ENCODE measurements around the gene POU2AF1. TPM values are rescaled to one million over a fixed set of nuclear protein-coding genes. Genes with fewer than 3 reads are reported as not detected.

The POU2AF1 gene
- polyA plus RNA-seq, 3 donors, result 0.53 to 1.1 (median 0.88) TPM

GRCh38 chr11:111366560-111367410 is 12.3 kb downstream of the POU2AF1 start:
- DNase-seq (ENCODE audit: extremely low read depth in 1 of 11, low read depth in 9 of 11, low spot score in 4 of 11), result no peak

GRCh38 chr11:111365722-111366559 is 13.1 kb downstream of the POU2AF1 start:
- no peak for DNase-seq (ENCODE audit: extremely low read depth in 1 of 11, low read depth in 9 of 11, low spot score in 4 of 11)

- no peak for DNase-seq (ENCODE audit: extremely low read depth in 1 of 11, low read depth in 9 of 11, low spot score in 4 of 11)
These were observed 14.6 kb downstream of the POU2AF1 start for GRCh38 chr11:111364503-111364902.

GRCh38 chr11:111363985-111364384 is 15.1 kb downstream of the POU2AF1 start:
- no peak for DNase-seq (ENCODE audit: extremely low read depth in 1 of 11, low read depth in 9 of 11, low spot score in 4 of 11)

GRCh38 chr11:111362887-111363411 is 16.1 kb downstream of the POU2AF1 start:
- no peak for DNase-seq (ENCODE audit: extremely low read depth in 1 of 11, low read depth in 9 of 11, low spot score in 4 of 11)

GRCh38 chr11:111361874-111362273 is 17.2 kb downstream of the POU2AF1 start:
- no peak for DNase-seq (ENCODE audit: extremely low read depth in 1 of 11, low read depth in 9 of 11, low spot score in 4 of 11)

GRCh38 chr11:111361052-111361801 is 17.8 kb downstream of the POU2AF1 start:
- no peak for DNase-seq (ENCODE audit: extremely low read depth in 1 of 11, low read depth in 9 of 11, low spot score in 4 of 11)

GRCh38 chr11:111360150-111361043 is 18.7 kb downstream of the POU2AF1 start:
- no peak for DNase-seq (ENCODE audit: extremely low read depth in 1 of 11, low read depth in 9 of 11, low spot score in 4 of 11)

GRCh38 chr11:111359223-111360149 is 19.6 kb downstream of the POU2AF1 start:
- no peak for DNase-seq (ENCODE audit: extremely low read depth in 1 of 11, low read depth in 9 of 11, low spot score in 4 of 11)

GRCh38 chr11:111358038-111359001 is 20.8 kb downstream of the POU2AF1 start:
- DNase-seq (ENCODE audit: extremely low read depth in 1 of 11, low read depth in 9 of 11, low spot score in 4 of 11), result no peak

GRCh38 chr11:111357150-111358037 is 21.7 kb downstream of the POU2AF1 start:
- DNase-seq (ENCODE audit: extremely low read depth in 1 of 11, low read depth in 9 of 11, low spot score in 4 of 11), result no peak

GRCh38 chr11:111356660-111357048 is 22.4 kb downstream of the POU2AF1 start:
- DNase-seq (ENCODE audit: extremely low read depth in 1 of 11, low read depth in 9 of 11, low spot score in 4 of 11), result no peak

- DNase-seq (ENCODE audit: extremely low read depth in 1 of 11, low read depth in 9 of 11, low spot score in 4 of 11), result no peak
These were observed 23.0 kb downstream of the POU2AF1 start for GRCh38 chr11:111355956-111356659.

GRCh38 chr11:111355101-111355500 is 24.0 kb downstream of the POU2AF1 start:
- no peak for DNase-seq (ENCODE audit: extremely low read depth in 1 of 11, low read depth in 9 of 11, low spot score in 4 of 11)

GRCh38 chr11:111354601-111354891 is 24.5 kb downstream of the POU2AF1 start:
- no peak for DNase-seq (ENCODE audit: extremely low read depth in 1 of 11, low read depth in 9 of 11, low spot score in 4 of 11)

Measured in renal cortex interstitium (tissue), 11 donors.